ENCODE data around the gene EXOSC2. TPM values are rescaled to one million over a fixed set of nuclear protein-coding genes. Genes with fewer than 3 reads are reported as not detected.

EXOSC2 gene
- 10 to 100 TPM; 66.9 to 89.1 TPM for total RNA-seq

GRCh38 chr9:130693426-130694191 is at the start of gene EXOSC2:
EXOSC2 (plus strand) TSS chr9:130693780; CDS start chr9:130693792, 12 bp downstream.
- H3K27me3 Mint-ChIP-seq: no peaks in the 10 kb centered on the region
- ATAC-seq (replicated peaks): peak; percentile 99
- H3K27ac Mint-ChIP-seq: peak within 1 kb of the TSS; percentile 92
- peaks cover 25% of the 10 kb centered on the region for H3K4me1 Mint-ChIP-seq
- peak within 1 kb of the TSS; percentile 92 for H3K4me3 Mint-ChIP-seq
- peaks cover 48% of the 10 kb centered on the region for H3K36me3 Mint-ChIP-seq (ENCODE audit: low read depth)
- H3K9me3 Mint-ChIP-seq: no peaks in the 10 kb centered on the region

- no peak overlapping the region for H3K27ac Mint-ChIP-seq
- no peak for ATAC-seq (replicated peaks)
- H3K4me1 Mint-ChIP-seq: no peaks in the 10 kb centered on the region
- no peak overlapping the region for H3K4me3 Mint-ChIP-seq
- H3K9me3 Mint-ChIP-seq: no peaks in the 10 kb centered on the region
- peaks cover 14% of the 10 kb centered on the region for H3K27me3 Mint-ChIP-seq
- no peaks in the 10 kb centered on the region for H3K36me3 Mint-ChIP-seq (ENCODE audit: low read depth)
Observed at GRCh38 chr9:130651221-130651620, 42.4 kb upstream of the EXOSC2 start.

DNA sequence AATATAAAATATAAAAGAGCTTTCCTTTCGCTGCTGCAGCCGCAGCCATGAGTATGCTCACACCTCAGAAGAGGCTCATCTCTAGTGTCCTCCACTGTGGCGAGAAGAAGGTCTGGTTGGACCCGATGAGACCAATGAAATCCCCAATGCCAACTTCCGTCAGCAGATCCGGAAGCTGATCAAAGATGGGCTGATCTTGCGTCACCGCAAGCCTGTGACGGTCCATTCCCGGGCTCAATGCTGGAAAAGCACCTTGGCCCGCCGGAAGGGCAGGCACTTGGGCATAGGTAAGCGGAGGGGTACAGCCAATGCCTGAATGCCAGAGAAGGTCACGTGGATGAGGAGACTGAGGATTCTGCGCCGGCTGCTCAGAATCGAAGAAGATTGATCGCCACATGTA is 41.8 kb upstream of the EXOSC2 start:
- H3K4me3 Mint-ChIP-seq: no peak overlapping the region
- H3K4me1 Mint-ChIP-seq: no peaks in the 10 kb centered on the region
- no peak overlapping the region for H3K27ac Mint-ChIP-seq
- H3K9me3 Mint-ChIP-seq: no peaks in the 10 kb centered on the region
- H3K27me3 Mint-ChIP-seq: peaks cover 16% of the 10 kb centered on the region
- no peaks in the 10 kb centered on the region for H3K36me3 Mint-ChIP-seq (ENCODE audit: low read depth)
- ATAC-seq (replicated peaks): no peak

- Mint-ChIP-seq H3K27ac (no peak overlapping the region), H3K36me3 (ENCODE audit: low read depth) (no peaks in the 10 kb centered on the region), H3K4me1 (no peaks in the 10 kb centered on the region), H3K9me3 (no peaks in the 10 kb centered on the region), H3K27me3 (peaks cover 32% of the 10 kb centered on the region), H3K4me3 (no peak overlapping the region)
- ATAC-seq (replicated peaks): no peak
Observed at GRCh38 chr9:130654879-130655278, 38.7 kb upstream of the EXOSC2 start.

- Mint-ChIP-seq H3K27ac (no peak overlapping the region), H3K4me1 (peaks cover 6% of the 10 kb centered on the region), H3K9me3 (no peaks in the 10 kb centered on the region), H3K36me3 (ENCODE audit: low read depth) (no peaks in the 10 kb centered on the region), H3K4me3 (no peak overlapping the region), H3K27me3 (peaks cover 37% of the 10 kb centered on the region)
- no peak for ATAC-seq (replicated peaks)
Observed at GRCh38 chr9:130658893-130659698, 34.5 kb upstream of the EXOSC2 start.

DNA sequence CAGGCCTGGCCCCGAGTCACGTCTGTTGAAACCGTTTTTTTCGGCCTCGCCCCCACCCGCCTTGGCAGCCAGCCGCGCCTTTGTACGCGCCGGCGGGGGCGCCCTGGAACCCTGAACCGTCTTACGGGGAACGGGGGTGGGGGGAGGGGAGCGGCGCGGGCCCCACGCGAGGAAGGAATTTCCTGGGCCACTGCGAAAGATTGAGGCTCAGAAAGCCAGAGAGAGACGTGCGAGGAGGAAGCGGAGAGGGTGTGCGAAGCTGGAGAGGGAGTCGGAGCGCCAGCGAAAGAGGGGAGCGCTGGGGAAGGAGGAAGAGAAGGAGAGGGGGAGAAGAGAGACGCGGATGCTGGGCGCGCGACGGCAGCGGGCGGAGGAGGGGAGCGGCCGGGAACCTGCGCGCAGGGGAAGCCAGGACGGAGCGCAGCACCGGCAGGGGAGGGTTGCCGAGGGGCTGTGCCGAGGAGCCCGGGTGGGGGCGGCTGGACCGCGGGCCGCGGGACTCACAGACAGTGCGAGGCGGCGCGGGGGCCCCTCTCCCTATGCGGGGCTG is 33.8 kb upstream of the EXOSC2 start:
- no peak overlapping the region for H3K27ac Mint-ChIP-seq
- H3K9me3 Mint-ChIP-seq: no peaks in the 10 kb centered on the region
- peaks cover 6% of the 10 kb centered on the region for H3K4me1 Mint-ChIP-seq
- H3K36me3 Mint-ChIP-seq (ENCODE audit: low read depth): no peaks in the 10 kb centered on the region
- ATAC-seq (replicated peaks): no peak
- peak overlapping the region; percentile 12 for H3K4me3 Mint-ChIP-seq
- peaks cover 39% of the 10 kb centered on the region for H3K27me3 Mint-ChIP-seq

DNA sequence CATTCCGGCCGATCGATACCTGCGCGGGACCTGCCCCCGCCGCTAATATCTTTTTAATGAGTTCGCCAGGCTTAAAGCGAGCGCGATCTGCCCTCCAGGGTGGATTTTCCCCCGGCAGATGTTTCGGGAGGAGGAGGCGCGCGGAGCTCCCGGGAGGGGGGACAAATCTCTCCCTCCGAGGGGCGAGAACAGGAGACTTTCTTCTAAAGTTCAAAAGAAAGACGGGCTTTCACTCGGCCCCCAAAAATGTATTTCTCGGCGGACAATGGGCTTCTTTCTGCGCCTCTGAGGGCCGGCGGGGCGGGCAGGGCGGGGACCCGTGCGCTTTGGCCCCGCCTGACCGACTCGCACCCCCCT is 33.3 kb upstream of the EXOSC2 start:
- Mint-ChIP-seq H3K9me3 (no peaks in the 10 kb centered on the region), H3K27me3 (peaks cover 41% of the 10 kb centered on the region), H3K4me1 (peaks cover 7% of the 10 kb centered on the region), H3K4me3 (peak overlapping the region; percentile 12), H3K36me3 (ENCODE audit: low read depth) (peaks cover 2% of the 10 kb centered on the region), H3K27ac (no peak overlapping the region)
- no peak for ATAC-seq (replicated peaks)

GRCh38 chr9:130660683-130661450 is 32.7 kb upstream of the EXOSC2 start:
- no peak for ATAC-seq (replicated peaks)
- H3K9me3 Mint-ChIP-seq: no peaks in the 10 kb centered on the region
- no peak overlapping the region for H3K27ac Mint-ChIP-seq
- no peak overlapping the region for H3K4me3 Mint-ChIP-seq
- H3K4me1 Mint-ChIP-seq: peaks cover 11% of the 10 kb centered on the region
- H3K27me3 Mint-ChIP-seq: peaks cover 40% of the 10 kb centered on the region
- peaks cover 5% of the 10 kb centered on the region for H3K36me3 Mint-ChIP-seq (ENCODE audit: low read depth)

DNA sequence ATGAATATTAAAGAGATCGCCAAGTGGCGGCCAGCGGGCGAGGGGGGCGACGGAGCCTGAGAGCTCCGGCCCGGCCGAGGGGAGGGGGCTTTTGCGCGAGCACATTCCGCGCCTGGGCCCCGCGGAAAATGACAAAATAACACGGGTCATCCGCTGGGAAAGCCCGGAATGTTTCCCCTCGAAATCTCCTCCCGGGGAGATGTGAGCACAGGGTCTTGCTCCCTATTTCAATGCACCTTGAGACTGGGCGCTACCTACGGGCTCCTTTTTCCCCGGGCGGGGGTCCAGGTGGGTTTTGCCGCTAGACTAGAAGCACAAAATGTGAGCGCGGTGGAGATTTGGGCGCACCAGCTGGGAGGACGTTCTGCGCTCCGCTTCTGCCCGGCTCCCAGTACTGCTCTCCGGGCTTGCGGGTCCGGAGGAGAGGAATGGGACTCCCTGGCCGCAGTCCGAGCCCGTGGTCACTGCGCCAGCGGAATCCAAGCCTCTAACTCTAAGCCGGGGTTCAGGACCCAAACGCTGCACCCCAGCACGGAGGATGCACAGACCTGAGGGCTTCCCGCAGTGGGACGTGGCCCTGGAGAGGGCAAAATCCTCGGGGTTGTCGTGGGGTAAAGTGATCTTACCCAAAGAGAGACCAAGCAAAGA is 32.0 kb upstream of the EXOSC2 start:
- Mint-ChIP-seq H3K27me3 (peaks cover 44% of the 10 kb centered on the region), H3K4me1 (peaks cover 11% of the 10 kb centered on the region), H3K36me3 (ENCODE audit: low read depth) (peaks cover 5% of the 10 kb centered on the region), H3K27ac (no peak overlapping the region), H3K4me3 (no peak overlapping the region), H3K9me3 (no peaks in the 10 kb centered on the region)
- ATAC-seq (replicated peaks): no peak

DNA sequence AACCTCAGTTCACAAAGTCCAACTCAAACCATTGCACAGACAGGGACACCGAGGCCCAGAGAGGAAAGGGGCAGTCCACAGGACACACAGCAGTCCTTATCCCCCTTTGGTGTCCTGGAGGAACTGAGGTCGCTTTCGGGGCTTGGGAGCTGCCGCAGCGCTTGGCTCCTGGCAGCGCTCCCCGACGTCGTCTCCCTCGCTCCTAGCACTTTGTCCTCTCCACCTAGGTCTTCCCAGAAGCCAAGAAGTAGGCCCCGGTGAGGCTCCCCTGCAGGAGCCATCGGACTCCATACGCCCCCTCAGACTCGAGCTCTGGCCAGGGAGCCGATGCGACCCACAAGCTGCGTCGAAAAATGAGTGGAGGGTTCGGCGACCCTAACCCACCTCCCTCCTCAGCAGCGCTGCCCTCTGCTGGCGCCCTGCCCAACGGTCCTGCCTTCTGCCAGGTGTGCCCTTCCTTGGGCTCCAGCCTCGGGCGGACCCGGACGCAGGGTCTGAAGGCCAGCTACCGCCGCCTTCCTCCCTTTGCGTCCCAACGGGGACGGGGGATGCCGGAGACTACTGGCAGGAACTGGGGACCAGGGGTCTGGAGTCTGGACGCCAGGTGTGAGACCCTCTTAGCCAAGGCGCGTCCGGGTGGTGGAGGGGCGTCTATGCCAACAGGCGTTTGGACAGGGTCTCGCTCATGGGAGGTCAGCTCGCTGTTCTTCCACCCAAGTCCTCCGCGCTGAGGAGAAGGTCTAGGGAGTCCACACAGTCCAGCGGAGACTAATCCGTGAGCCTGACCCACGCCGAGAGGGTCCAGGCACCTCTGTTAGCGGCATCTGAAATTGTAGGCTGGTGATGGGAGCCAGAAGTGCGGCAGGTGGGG is 31.2 kb upstream of the EXOSC2 start:
- ATAC-seq (replicated peaks): no peak
- no peaks in the 10 kb centered on the region for H3K9me3 Mint-ChIP-seq
- H3K27ac Mint-ChIP-seq: no peak overlapping the region
- H3K4me3 Mint-ChIP-seq: peak overlapping the region; percentile 67
- H3K36me3 Mint-ChIP-seq (ENCODE audit: low read depth): peaks cover 5% of the 10 kb centered on the region
- peaks cover 42% of the 10 kb centered on the region for H3K27me3 Mint-ChIP-seq
- H3K4me1 Mint-ChIP-seq: peaks cover 11% of the 10 kb centered on the region

GRCh38 chr9:130662970-130663257 is 30.7 kb upstream of the EXOSC2 start:
- no peak for ATAC-seq (replicated peaks)
- Mint-ChIP-seq H3K36me3 (ENCODE audit: low read depth) (peaks cover 5% of the 10 kb centered on the region), H3K27me3 (peaks cover 44% of the 10 kb centered on the region), H3K4me3 (peak overlapping the region; percentile 67), H3K9me3 (no peaks in the 10 kb centered on the region), H3K4me1 (peaks cover 11% of the 10 kb centered on the region), H3K27ac (no peak overlapping the region)

DNA sequence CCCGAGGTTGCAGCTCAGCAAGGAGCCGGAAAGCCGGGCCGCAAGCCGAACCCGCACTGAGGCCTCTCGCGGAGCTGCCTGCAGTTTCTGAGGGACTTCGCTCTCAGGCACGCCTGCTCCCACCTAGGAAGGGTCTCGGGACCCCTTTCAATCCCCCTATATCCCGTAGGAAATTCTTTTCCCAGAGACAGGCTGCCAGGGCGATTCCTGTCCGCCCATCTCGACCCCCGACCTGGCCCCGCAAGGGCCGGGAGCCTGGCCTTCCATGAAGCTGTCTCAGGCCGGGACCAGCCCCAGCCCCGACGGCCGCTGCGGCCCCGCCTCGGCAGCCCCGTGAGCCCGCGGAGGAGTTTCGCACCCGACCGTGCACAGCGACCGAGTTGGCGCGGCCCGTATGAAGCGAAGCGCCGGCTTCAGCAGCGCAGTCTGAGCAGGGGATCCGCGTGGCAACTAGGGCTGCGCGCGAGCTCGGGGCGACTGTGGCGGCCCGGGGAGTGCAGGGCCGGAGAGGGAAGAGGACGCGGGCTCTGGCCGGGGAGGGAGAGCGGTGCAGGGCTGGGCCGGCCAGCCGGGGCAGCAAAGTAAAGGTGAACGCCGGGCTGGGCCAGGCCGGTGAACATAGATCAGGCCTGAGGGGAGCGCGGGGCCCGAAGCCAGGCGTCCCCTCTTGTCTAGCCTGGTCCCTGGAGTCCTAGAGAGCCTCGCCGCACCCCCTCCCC is 30.2 kb upstream of the EXOSC2 start:
- Mint-ChIP-seq H3K27ac (no peak overlapping the region), H3K36me3 (ENCODE audit: low read depth) (peaks cover 5% of the 10 kb centered on the region)
- no peak for ATAC-seq (replicated peaks)

GRCh38 chr9:130663977-130664250 is 29.7 kb upstream of the EXOSC2 start:
- no peak overlapping the region for H3K27ac Mint-ChIP-seq
- peaks cover 5% of the 10 kb centered on the region for H3K36me3 Mint-ChIP-seq (ENCODE audit: low read depth)
- H3K27me3 Mint-ChIP-seq: peaks cover 41% of the 10 kb centered on the region
- H3K4me3 Mint-ChIP-seq: peak overlapping the region; percentile 31
- peaks cover 11% of the 10 kb centered on the region for H3K4me1 Mint-ChIP-seq
- H3K9me3 Mint-ChIP-seq: no peaks in the 10 kb centered on the region
- no peak for ATAC-seq (replicated peaks)

More for the DNA sequence above, 30.2 kb upstream of the EXOSC2 start:
- Mint-ChIP-seq H3K27me3 (peaks cover 44% of the 10 kb centered on the region), H3K4me1 (peaks cover 11% of the 10 kb centered on the region), H3K9me3 (no peaks in the 10 kb centered on the region), H3K4me3 (peak overlapping the region; percentile 67)
